DOHH2 (cell line): Measurements from ENCODE around the gene GOLGA3.
"Not testable (repeated sequence)": the region's sequence is repeated elsewhere in the genome, so short reads cannot be mapped to it uniquely, and the experiment has no call there.

Experiments
- H3F3A ChIP-seq: fragments of 200-600 bp; sonication (generic), shearing (Covaris generic); 2 replicates; pipeline ENCODE4 v1.6.0; 2016; ENCODE audit warnings: antibody characterized with exemption, mild to moderate bottlenecking; ENCODE audit not compliant: control insufficient read depth, insufficient read depth
- H3K27ac ChIP-seq: fragments of 200-600 bp; sonication (generic); 2 replicates; pipeline ENCODE4 v1.5.1; 2014; ENCODE audit warnings: low read depth, mild to moderate bottlenecking, low read length, moderate library complexity
- H3K27me3 ChIP-seq: fragments of 200-600 bp; sonication (generic); 2 replicates; pipeline ENCODE4 v1.6.1; 2014; ENCODE audit warnings: mild to moderate bottlenecking, low read length, mixed read lengths; ENCODE audit not compliant: control insufficient read depth
- H3K36me3 ChIP-seq: fragments of 200-600 bp; sonication (generic); 2 replicates; pipeline ENCODE4 v1.6.1; 2014; ENCODE audit warnings: mild to moderate bottlenecking, low read length, moderate library complexity, mixed read lengths; ENCODE audit not compliant: control insufficient read depth
- H3K4me1 ChIP-seq: fragments of 200-600 bp; sonication (generic); 2 replicates; pipeline ENCODE4 v1.6.1; 2014; ENCODE audit warnings: mild to moderate bottlenecking, low read length, mixed read lengths; ENCODE audit not compliant: control insufficient read depth
- H3K4me2 ChIP-seq: fragments of 200-600 bp; sonication (generic); 2 replicates; pipeline ENCODE4 v1.6.0; 2014; ENCODE audit warnings: mild to moderate bottlenecking, low read length, moderate library complexity
- H3K4me3 ChIP-seq: fragments of 200-600 bp; sonication (generic); 2 replicates; pipeline ENCODE4 v1.5.1; 2014; ENCODE audit warnings: mild to moderate bottlenecking, low read length, mixed read lengths
- H3K79me2 ChIP-seq: fragments of 200-600 bp; sonication (generic); 2 replicates; pipeline ENCODE4 v1.6.1; 2014; ENCODE audit warnings: mild to moderate bottlenecking, low read length, mixed read lengths; ENCODE audit not compliant: control insufficient read depth
- H3K9me2 ChIP-seq: fragments of 200-600 bp; sonication (generic); replicated peaks from 2 replicates; pipeline ENCODE4 v1.6.1; 2014; ENCODE audit warnings: mild to moderate bottlenecking, low read length, mixed read lengths; ENCODE audit not compliant: control insufficient read depth
- H3K9me3 ChIP-seq: fragments of 200-600 bp; sonication (generic); 2 replicates; pipeline ENCODE4 v1.6.1; 2014; ENCODE audit warnings: antibody characterized with exemption, low read length, mixed read lengths; ENCODE audit not compliant: control insufficient read depth, insufficient read depth
- H4K20me1 ChIP-seq: fragments of 200-600 bp; sonication (generic); 2 replicates; pipeline ENCODE4 v1.6.0; 2014; ENCODE audit warnings: low read depth, mild to moderate bottlenecking, antibody characterized with exemption, low read length, moderate library complexity; ENCODE audit not compliant: control insufficient read depth, insufficient read depth
- CTCF ChIP-seq: fragments of 200-600 bp; sonication (generic); IDR thresholded peaks from one replicate; pipeline ENCODE4 v1.5.1; 2014; ENCODE audit warnings: antibody characterized with exemption, mild to moderate bottlenecking, low read depth, low read length; ENCODE audit not compliant: poor library complexity, severe bottlenecking
- EZH2phosphoT487 ChIP-seq: fragments of 200-600 bp; sonication (generic); IDR thresholded peaks from 2 replicates; pipeline ENCODE4 v1.6.1; 2017; ENCODE audit warnings: borderline replicate concordance, mild to moderate bottlenecking, antibody characterized with exemption, low read length, moderate library complexity, mixed read lengths

GOLGA3 gene

GRCh38 chr12:132761921-132762583 lies 66.6 kb downstream of the GOLGA3 start:
- peak overlapping the region; percentile 95 for H3K27ac ChIP-seq
- no peaks in the 10 kb centered on the region for H3K9me3 ChIP-seq
- no peaks in the 10 kb centered on the region for H3K9me2 ChIP-seq
- peak; percentile 18 for TF ChIP-seq CTCF
- TF ChIP-seq EZH2phosphoT487 = no peak
- peaks cover 52% of the 10 kb centered on the region for H3K4me1 ChIP-seq
- peaks cover 89% of the 10 kb centered on the region for H3K79me2 ChIP-seq
- H4K20me1 ChIP-seq = peaks cover 14% of the 10 kb centered on the region
- H3K4me3 ChIP-seq = peak overlapping the region; percentile 82
- H3K36me3 ChIP-seq = peaks cover 71% of the 10 kb centered on the region
- H3K4me2 ChIP-seq = peak overlapping the region; percentile 96
- peaks cover 27% of the 10 kb centered on the region for H3F3A ChIP-seq
- no peaks in the 10 kb centered on the region for H3K27me3 ChIP-seq

GRCh38 chr12:132761032-132761920 lies 67.4 kb downstream of the GOLGA3 start, which contains the start of gene ANKLE2:
ANKLE2 (minus strand) TSS chr12:132761832; CDS start chr12:132761798, 34 bp downstream.
- no peaks in the 10 kb centered on the region for H3K27me3 ChIP-seq
- no peaks in the 10 kb centered on the region for H3K9me2 ChIP-seq
- peaks cover 21% of the 10 kb centered on the region for H3F3A ChIP-seq
- peak within 1 kb of the TSS; percentile 96 for H3K4me2 ChIP-seq
- H3K9me3 ChIP-seq = no peaks in the 10 kb centered on the region
- peak within 1 kb of the TSS; percentile 95 for H3K27ac ChIP-seq
- peaks cover 44% of the 10 kb centered on the region for H3K4me1 ChIP-seq
- peaks cover 74% of the 10 kb centered on the region for H3K36me3 ChIP-seq
- TF ChIP-seq EZH2phosphoT487 = no peak
- TF ChIP-seq CTCF = no peak
- H3K4me3 ChIP-seq = peak within 1 kb of the TSS; percentile 82
- peaks cover 14% of the 10 kb centered on the region for H4K20me1 ChIP-seq
- H3K79me2 ChIP-seq = peaks cover 92% of the 10 kb centered on the region

GRCh38 chr12:132759359-132759758 lies 69.3 kb downstream of the GOLGA3 start:
- H3K9me2 ChIP-seq = no peaks in the 10 kb centered on the region
- peaks cover 96% of the 10 kb centered on the region for H3K79me2 ChIP-seq
- H3K4me2 ChIP-seq = peak overlapping the region; percentile 84; the same call in 1 of the 2 replicates
- H3K27ac ChIP-seq = no peak overlapping the region
- H4K20me1 ChIP-seq = peaks cover 16% of the 10 kb centered on the region
- no peak for TF ChIP-seq EZH2phosphoT487
- TF ChIP-seq CTCF = no peak
- H3K4me1 ChIP-seq = peaks cover 25% of the 10 kb centered on the region
- no peaks in the 10 kb centered on the region for H3K9me3 ChIP-seq
- H3K27me3 ChIP-seq = no peaks in the 10 kb centered on the region
- H3K36me3 ChIP-seq = peaks cover 77% of the 10 kb centered on the region
- H3K4me3 ChIP-seq = no peak overlapping the region
- peaks cover 10% of the 10 kb centered on the region for H3F3A ChIP-seq

GRCh38 chr12:132758825-132759224 lies 69.8 kb downstream of the GOLGA3 start:
- not testable (repeated sequence) for H3K27ac ChIP-seq, H3K4me3 ChIP-seq, H3F3A ChIP-seq, H3K4me2 ChIP-seq, H3K9me3 ChIP-seq, H3K27me3 ChIP-seq, H3K9me2 ChIP-seq
- Histone ChIP-seq H3K36me3 (peaks cover 74% of the 10 kb centered on the region), H3K79me2 (peaks cover 96% of the 10 kb centered on the region), H4K20me1 (peaks cover 18% of the 10 kb centered on the region), H3K4me1 (peaks cover 19% of the 10 kb centered on the region)
